Upper lobe of left lung (tissue), 4 donors: Measurements from ENCODE around the gene NOL4L.

Source experiments
- CTCF ChIP-seq, 6 experiments: fragments of 450-650 bp in 4 of 6; fragments of 200-600 bp in 2 of 6; sonication (generic) in 2 of 6; IDR thresholded peaks; one replicate each; pipeline ENCODE4 v1.5.1; 2016 to 2019; ENCODE audit warnings: antibody characterized with exemption in 6 of 6
- EP300 ChIP-seq, 4 donors: sonication (generic); formaldehyde crosslinking; IDR thresholded peaks; one replicate each; pipeline ENCODE4 v1.5.1; 2017; ENCODE audit warnings: antibody characterized with exemption in 4 of 4, control low read depth in 2 of 4

GRCh38 chr20:32438331-32438858 lies 146.7 kb downstream of the NOL4L start:
- TF ChIP-seq CTCF (IDR thresholded peaks at IDR 0.05) (no peak), EP300 (IDR thresholded peaks at IDR 0.05) (no peak)
